GM12865 (cell line): Measurements from ENCODE around the gene ARR3.
"Not testable (repeated sequence)": the region's sequence is repeated elsewhere in the genome, so short reads cannot be mapped to it uniquely, and the experiment has no call there.

Experiments
- DNase-seq: peaks from one replicate; pipeline ENCODE4 v3.0.0; 2010; ENCODE audit warnings: low read depth
- H3K4me3 ChIP-seq: 2 replicates; pipeline ENCODE4 v1.5.1; 2011; ENCODE audit warnings: mild to moderate bottlenecking, low read depth, low read length, control low read depth
- TF ChIP-seq, protein P1 (sequence below): IDR thresholded peaks from 2 replicates; pipeline ENCODE4 v1.5.1; 2011; ENCODE audit warnings: low read length, control low read depth, low read depth, inconsistent platforms; ENCODE audit not compliant: insufficient read depth; ENCODE audit errors: missing control alignments

The ARR3 gene

DNA sequence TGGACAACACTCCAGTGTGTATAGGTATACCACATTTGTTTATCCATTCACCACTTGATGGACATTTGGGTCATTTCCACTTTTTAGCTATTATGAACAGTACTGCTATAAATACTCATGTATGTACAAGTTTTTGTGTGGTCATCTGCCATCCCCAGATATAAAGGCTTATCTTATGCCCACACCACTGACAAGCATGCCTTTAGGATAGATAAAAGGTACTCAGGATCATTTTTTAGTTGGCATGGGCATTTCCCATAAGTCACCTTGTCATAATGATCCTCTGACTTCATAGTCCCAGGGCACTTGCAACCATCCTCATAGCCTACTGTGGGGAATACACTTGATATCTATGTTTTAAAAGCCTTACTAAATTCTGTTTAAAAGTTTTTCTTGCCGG lies 27.4 kb upstream of the ARR3 start:
- no peak overlapping the region for H3K4me3 ChIP-seq
- DNase-seq, result no peak
- TF ChIP-seq, protein P1, sequence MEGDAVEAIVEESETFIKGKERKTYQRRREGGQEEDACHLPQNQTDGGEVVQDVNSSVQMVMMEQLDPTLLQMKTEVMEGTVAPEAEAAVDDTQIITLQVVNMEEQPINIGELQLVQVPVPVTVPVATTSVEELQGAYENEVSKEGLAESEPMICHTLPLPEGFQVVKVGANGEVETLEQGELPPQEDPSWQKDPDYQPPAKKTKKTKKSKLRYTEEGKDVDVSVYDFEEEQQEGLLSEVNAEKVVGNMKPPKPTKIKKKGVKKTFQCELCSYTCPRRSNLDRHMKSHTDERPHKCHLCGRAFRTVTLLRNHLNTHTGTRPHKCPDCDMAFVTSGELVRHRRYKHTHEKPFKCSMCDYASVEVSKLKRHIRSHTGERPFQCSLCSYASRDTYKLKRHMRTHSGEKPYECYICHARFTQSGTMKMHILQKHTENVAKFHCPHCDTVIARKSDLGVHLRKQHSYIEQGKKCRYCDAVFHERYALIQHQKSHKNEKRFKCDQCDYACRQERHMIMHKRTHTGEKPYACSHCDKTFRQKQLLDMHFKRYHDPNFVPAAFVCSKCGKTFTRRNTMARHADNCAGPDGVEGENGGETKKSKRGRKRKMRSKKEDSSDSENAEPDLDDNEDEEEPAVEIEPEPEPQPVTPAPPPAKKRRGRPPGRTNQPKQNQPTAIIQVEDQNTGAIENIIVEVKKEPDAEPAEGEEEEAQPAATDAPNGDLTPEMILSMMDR, result no peak

DNA sequence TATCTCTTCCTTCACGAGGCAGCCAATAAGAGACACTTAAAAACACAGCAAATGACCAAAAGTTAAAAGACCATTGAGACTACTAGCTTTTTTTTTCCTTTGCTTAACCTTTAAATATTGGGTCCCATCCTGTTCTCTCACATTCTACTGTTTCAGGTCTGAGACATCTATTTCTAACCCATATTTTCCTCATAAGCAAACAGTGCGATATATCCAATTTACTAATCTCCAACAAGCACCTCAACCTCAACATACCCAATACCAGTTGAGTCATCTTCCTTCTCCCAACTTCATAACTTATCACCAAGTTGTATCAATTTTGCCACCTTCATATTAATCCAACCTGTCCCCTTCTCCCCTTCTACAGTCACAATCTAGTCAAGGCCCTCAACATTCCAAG lies 26.6 kb upstream of the ARR3 start:
- no peak for DNase-seq
- H3K4me3 ChIP-seq, result no peak overlapping the region
- TF ChIP-seq, protein P1, result no peak

DNA sequence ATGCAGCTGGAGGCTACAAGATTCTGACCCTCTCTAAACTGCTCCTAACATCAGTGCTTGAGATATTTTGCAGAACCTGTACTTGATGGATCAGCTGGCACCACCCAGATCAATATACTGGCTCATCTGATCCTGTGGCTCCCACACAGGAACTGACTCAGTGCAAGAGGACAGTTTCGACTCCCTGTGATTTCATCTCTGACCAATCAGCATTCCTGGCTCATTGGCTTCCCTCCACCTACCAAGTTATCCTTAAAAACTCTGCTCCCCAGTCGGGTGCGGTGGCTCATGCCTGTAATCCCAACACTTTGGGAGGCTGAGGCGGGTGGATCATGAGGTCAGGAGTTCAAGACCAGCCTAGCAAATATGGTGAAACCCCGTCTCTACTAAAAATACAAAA lies 24.5 kb upstream of the ARR3 start:
- DNase-seq, H3K4me3 ChIP-seq: not testable (repeated sequence)

DNA sequence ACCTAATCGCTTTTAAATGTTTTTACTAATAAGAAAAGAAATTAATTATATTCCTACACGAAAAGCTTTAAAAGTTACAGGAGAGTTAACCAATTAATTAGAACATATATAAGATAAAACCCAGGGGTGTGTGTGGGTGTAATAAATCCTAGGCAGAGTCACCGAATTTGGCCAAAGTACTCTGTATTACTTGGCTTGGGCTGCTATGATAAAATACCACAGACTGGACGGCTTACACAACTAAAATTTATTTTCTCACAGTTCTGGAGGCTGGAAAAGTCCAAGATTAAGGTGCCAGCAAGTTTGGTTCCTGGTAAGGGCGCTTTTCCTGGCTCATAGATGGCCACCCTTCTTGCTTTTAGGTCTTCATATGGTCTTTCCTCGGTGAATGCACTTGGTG lies 23.3 kb upstream of the ARR3 start:
- no peak overlapping the region for H3K4me3 ChIP-seq
- no peak for DNase-seq

DNA sequence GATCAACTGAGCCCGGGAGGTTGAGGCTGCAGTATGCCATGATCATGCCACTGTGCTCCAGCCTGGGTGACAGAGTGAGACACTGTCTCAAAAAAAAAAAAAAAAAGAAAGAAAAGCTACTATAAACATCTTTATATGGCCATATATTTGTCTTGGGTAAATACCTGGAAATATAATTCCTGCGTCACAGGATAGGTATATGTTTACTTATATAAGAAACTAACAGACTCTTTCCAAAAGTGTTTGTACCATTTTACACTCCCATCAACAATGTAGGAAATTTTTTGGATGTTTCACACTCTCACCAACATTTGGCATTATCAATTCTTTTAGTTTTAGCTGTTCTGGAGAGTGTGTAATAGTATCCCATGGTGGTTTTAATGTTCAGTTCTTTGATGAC lies 20.9 kb upstream of the ARR3 start:
- H3K4me3 ChIP-seq, result no peak overlapping the region
- DNase-seq, result no peak
- TF ChIP-seq, protein P1, result no peak

More for the DNA sequence above, 23.3 kb upstream of the ARR3 start:
- TF ChIP-seq, protein P1, result no peak

DNA sequence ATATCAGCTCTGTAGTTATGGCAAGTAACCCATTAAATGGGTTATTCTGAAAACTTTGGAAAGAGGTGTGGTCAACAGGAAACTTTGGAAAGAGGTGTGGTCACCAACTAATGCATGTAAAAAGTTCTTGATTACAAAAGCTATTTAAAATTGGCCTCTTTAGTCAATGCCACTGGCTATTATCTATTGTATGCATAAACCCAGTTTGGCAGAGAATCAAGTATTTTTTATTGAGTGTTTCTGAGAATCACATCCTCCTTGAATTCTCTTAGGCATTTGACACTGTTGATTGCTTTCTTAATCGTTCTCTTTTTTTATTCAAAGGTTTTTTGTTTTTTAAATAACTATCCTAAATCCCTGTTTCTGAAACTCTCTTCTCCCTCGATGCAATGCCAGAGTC lies 15.6 kb upstream of the ARR3 start:
- H3K4me3 ChIP-seq, result no peak overlapping the region
- TF ChIP-seq, protein P1, result no peak
- DNase-seq, result no peak

DNA sequence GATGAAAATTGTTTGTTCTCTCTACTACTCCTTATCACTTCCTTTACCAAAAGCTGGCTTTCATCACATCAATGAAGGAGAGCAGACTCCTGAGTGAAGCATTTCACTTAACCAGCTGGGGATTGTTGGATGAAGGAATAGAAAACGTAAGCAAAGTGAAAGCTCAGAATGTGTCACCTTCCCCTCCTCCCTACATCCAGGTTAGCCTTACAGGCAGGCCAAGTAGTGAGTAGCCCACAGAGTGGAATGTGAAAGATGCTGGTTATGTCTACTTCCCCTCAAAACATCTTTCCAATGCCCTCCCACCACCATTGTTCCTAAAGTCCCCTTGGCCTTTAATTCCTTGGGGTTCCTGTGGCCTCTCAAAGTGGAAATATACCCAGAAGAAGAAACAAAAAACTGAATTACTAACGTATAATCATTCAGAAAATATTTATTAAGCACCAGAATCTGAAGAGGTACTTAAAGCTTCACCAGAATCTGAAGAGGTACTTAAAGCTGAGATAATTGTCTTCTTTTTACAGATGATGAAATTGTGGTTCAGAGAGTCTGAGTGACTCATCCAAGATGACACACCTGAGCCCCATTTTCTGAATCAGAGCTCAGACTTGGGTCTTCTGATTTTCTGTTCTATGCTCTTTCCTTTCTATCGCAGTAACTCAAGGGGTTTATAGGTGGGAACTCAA lies 14.6 kb upstream of the ARR3 start:
- DNase-seq, result no peak
- H3K4me3 ChIP-seq, result no peak overlapping the region
- TF ChIP-seq, protein P1, result no peak
